Fibroblast of the aortic adventitia (primary cell): ENCODE measurements around the gene ORC6. TPM values are rescaled to one million over a fixed set of nuclear protein-coding genes. Genes with fewer than 3 reads are reported as not detected.

Experiments used
- DNase-seq: peaks from one replicate; pipeline ENCODE4 v3.0.0-alpha.2; 2010; ENCODE audit warnings: low read depth
- H3K4me3 ChIP-seq: 2 replicates; pipeline ENCODE4 v1.5.1; 2011; ENCODE audit warnings: low read depth, mild to moderate bottlenecking, control low read depth, low read length, moderate library complexity
- CTCF ChIP-seq: IDR thresholded peaks from 2 replicates; pipeline ENCODE4 v1.5.1; 2011; ENCODE audit warnings: mild to moderate bottlenecking, low read length, control low read depth, inconsistent platforms; ENCODE audit not compliant: insufficient read depth
- total RNA-seq: library from RNA; depleted of rRNA; stranded (reverse); fragments of >200 nt; gene quantifications from 2 replicates; pipeline ENCODE4 v1.2.3, GENCODE V29; 2012; ENCODE audit warnings: low replicate concordance

The ORC6 gene
- total RNA-seq, 1 donor, result 17.2 TPM

- TF ChIP-seq CTCF, result no peak
- no peak for DNase-seq
- no peak overlapping the region for H3K4me3 ChIP-seq
Observed at GRCh38 chr16:46719528-46719927, 30.1 kb downstream of the ORC6 start.

GRCh38 chr16:46720619-46721018 is 31.2 kb downstream of the ORC6 start:
- H3K4me3 ChIP-seq, result no peak overlapping the region
- DNase-seq, result no peak
- no peak for TF ChIP-seq CTCF

- TF ChIP-seq CTCF, result no peak
- H3K4me3 ChIP-seq, result no peak overlapping the region
- no peak for DNase-seq
Observed at GRCh38 chr16:46721885-46722284, 32.4 kb downstream of the ORC6 start.

GRCh38 chr16:46727184-46727583 is 37.7 kb downstream of the ORC6 start:
- DNase-seq, result no peak
- H3K4me3 ChIP-seq, result no peak overlapping the region
- no peak for TF ChIP-seq CTCF

- no peak for DNase-seq
- no peak overlapping the region for H3K4me3 ChIP-seq
- TF ChIP-seq CTCF, result no peak
Observed at GRCh38 chr16:46727630-46728029, 38.2 kb downstream of the ORC6 start.

GRCh38 chr16:46728806-46729205 is 39.3 kb downstream of the ORC6 start:
- H3K4me3 ChIP-seq, result no peak overlapping the region
- no peak for DNase-seq
- TF ChIP-seq CTCF, result no peak

- DNase-seq, result no peak
- no peak for TF ChIP-seq CTCF
- no peak overlapping the region for H3K4me3 ChIP-seq
Observed at GRCh38 chr16:46729326-46729995, 40.0 kb downstream of the ORC6 start.
